NCI-H1417 (cell line): Measurements from ENCODE around the gene DDAH1.

Experiments
- DNase-seq, 3 experiments: peaks; one replicate each; lab custom pipeline; 2025; lab: John Stamatoyannopoulos, UW

The DDAH1 gene

DNA sequence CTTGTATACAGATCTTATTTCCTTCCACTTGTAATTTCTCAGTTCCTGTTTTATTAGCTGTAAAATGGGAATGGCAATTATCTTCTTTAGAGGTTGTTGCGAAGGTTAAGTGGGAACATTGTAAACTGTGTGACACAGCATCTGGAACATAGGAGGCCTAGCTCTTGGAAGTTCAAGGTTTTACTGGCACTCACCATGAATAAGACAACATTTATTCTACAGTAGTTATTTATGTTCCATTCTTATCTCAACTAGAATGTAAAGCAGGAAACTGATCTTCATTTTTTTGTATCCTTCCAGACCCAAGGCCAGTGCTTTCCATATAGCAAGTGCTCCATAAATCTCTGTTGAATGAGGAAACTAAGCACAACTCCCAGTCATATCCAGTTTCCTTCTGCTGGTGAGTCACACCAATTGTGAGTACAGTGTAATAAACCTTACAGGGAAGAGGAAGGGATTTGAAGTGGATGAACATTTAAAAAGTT is 189.9 kb downstream of the DDAH1 start:
- DNase-seq, result peak in 2 of 3 experiments; percentile 4 to 32

DNA sequence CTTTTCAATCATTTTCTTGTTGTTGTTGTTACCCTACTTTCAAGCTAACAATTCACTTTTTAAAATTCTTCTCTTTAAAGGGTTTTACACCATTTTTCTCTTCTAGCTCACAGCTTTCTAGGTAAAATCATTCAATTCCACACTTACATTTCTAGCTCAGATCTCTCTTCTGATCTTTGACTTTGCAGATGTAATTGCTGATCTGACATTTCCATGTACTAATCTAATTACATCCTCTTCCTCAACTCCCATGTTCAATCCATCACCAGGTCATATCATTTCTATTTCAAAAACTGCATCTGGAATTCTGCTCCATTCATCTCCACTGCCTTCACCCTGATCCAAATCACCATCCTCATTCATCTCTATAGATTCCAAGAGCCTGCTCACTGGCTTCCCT is 191.6 kb downstream of the DDAH1 start:
- DNase-seq, result no peak

DNA sequence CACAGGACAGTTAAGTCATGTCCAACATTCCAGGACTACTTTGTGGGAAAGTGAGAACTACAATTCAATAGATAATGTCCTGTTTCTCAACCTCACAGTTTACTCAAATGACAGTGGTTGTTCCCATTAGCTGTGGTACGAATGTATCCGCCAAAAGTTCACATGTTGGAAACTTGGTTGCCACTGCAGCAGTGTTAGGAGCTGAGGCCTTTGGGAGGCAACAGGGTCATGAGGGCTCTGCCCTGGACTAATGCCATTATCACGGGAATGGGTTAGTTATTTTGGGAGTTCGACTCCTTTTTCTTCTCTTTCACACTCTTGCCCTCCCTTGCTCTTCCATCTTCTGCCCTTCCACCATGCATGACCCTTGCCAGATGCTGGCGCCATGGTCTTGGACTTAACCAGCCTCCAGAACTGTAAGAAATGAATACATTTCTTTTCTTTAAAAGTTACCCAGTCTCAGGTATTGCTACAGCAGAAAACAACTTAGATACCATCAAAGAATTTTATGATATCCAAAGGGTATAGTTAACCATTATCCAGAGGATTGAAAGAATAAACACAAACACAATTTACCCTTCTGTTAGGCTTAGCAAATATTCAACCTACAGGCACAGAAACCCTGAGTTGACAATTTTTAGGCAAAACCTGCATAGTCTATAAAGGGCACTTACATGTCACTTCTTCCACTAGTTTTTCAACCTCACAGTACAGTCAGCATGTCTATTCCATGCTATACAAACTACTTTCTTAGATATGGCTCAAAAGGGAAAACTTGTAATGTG is 196.0 kb downstream of the DDAH1 start:
- DNase-seq, result no peak
